GM12878 (cell line): ENCODE results near the gene ZNF420. TPM values are rescaled to one million over a fixed set of nuclear protein-coding genes. Genes with fewer than 3 reads are reported as not detected.

Experiments used
- ATAC-seq: fragments of 200-7000 bp; cut with Tn5 transposase; 3 replicates; pipeline ENCODE4 v1.9.1; 2020; ENCODE audit warnings: mild to moderate bottlenecking, moderate library complexity
- BruUV-seq: library from RNA; stranded (reverse); fragments of 400-500 nt; replicated peaks from 2 replicates; lab custom pipeline; 2021; lab: Mats Ljungman, UMichigan
- CTCF ChIA-PET: fragments of 300-600 bp; sonication (Branson Sonifier 250); formaldehyde crosslinking; extraction: SDS; loops from one replicate; lab custom pipeline; 2021; ENCODE audit warnings: inconsistent platforms; lab: Yijun Ruan, JAX
- POLR2A ChIA-PET: fragments of 350-600 bp; formaldehyde crosslinking; extraction: SDS; loops from one replicate; lab custom pipeline; 2021; ENCODE audit warnings: inconsistent platforms; lab: Charles Lee
- RAD21 ChIA-PET: fragments of 300-600 bp; sonication (Branson Sonifier 250); formaldehyde crosslinking; loops from one replicate; lab custom pipeline; 2023; ENCODE audit warnings: antibody characterized with exemption; ENCODE audit not compliant: unreplicated experiment; lab: Charles Lee
- SMC1A ChIA-PET: fragments of 300-600 bp; sonication (Branson Sonifier 250); formaldehyde crosslinking; loops from one replicate; lab custom pipeline; 2023; ENCODE audit not compliant: unreplicated experiment, uncharacterized antibody; lab: Charles Lee
- DNase-seq: peaks from one replicate; pipeline ENCODE4 v3.0.0-alpha.2; 2011; ENCODE audit warnings: low read depth, low spot score
- FAIRE-seq: peaks from 3 replicates; lab custom pipeline; 2011; peaks lifted over from hg19 to GRCh38; lab: Jason Lieb, UNC
- H2AFZ ChIP-seq: 2 replicates; pipeline ENCODE4 v1.6.0; 2011; ENCODE audit warnings: low read depth, low read length, control low read depth; ENCODE audit not compliant: control insufficient read depth
- H3K27ac ChIP-seq: 2 replicates; pipeline ENCODE4 v1.5.1; 2011; ENCODE audit warnings: control low read depth; ENCODE audit not compliant: control insufficient read depth, insufficient read depth
- H3K27me3 ChIP-seq, 2 experiments: replicated peaks in 1 of 2; 2 replicates each; pipeline versions ENCODE4 v1.6.0 to v1.6.1; 2011; ENCODE audit warnings: low read length in 1 of 2; ENCODE audit not compliant: control insufficient read depth in 2 of 2, insufficient read depth in 2 of 2
- H3K36me3 ChIP-seq, 2 experiments: 2 replicates each; pipeline ENCODE4 v1.5.1; 2011; ENCODE audit warnings: low read length in 1 of 2; ENCODE audit not compliant: control insufficient read depth in 2 of 2, insufficient read depth in 2 of 2
- H3K4me1 ChIP-seq: 2 replicates; pipeline ENCODE4 v1.6.1; 2011; ENCODE audit warnings: mild to moderate bottlenecking, low read length, moderate library complexity, mixed read lengths; ENCODE audit not compliant: control insufficient read depth, insufficient read depth
- H3K4me2 ChIP-seq: 2 replicates; pipeline ENCODE4 v1.6.0; 2011; ENCODE audit warnings: control low read depth; ENCODE audit not compliant: control insufficient read depth, insufficient read depth
- H3K4me3 ChIP-seq: fragments of 200-600 bp; sonication (generic); 2 replicates; pipeline ENCODE4 v1.5.1; 2016
- H3K79me2 ChIP-seq: 2 replicates; pipeline ENCODE4 v1.6.0; 2011; ENCODE audit warnings: low read length; ENCODE audit not compliant: control insufficient read depth, insufficient read depth
- H3K9ac ChIP-seq: 2 replicates; pipeline ENCODE4 v1.8.0; 2011; ENCODE audit warnings: low read length, control low read depth, mixed read lengths; ENCODE audit not compliant: control insufficient read depth, insufficient read depth
- H3K9me3 ChIP-seq: replicated peaks from 3 replicates; pipeline ENCODE4 v1.5.1; 2011; ENCODE audit warnings: mild to moderate bottlenecking, low read length; ENCODE audit not compliant: control insufficient read depth, insufficient read depth
- H4K20me1 ChIP-seq: 2 replicates; pipeline ENCODE4 v1.6.0; 2011; ENCODE audit not compliant: control insufficient read depth, insufficient read depth
- CBX5 ChIP-seq: sonication (generic); IDR thresholded peaks from 2 replicates; pipeline ENCODE4 v1.6.1; 2016; ENCODE audit warnings: low read depth, moderate library complexity, mild to moderate bottlenecking, inconsistent platforms
- KDM1A ChIP-seq: fragments of 200-600 bp; sonication (generic); IDR thresholded peaks from 2 replicates; pipeline ENCODE4 v1.6.1; 2016; ENCODE audit warnings: borderline replicate concordance
- MTA3 ChIP-seq: IDR thresholded peaks from 2 replicates; pipeline ENCODE4 v1.6.1; 2012; ENCODE audit warnings: low read length, inconsistent platforms, borderline replicate concordance
- NFIC ChIP-seq: IDR thresholded peaks from 2 replicates; pipeline ENCODE4 v1.6.1; 2012; ENCODE audit warnings: low read depth, mild to moderate bottlenecking, inconsistent platforms, low read length, moderate library complexity
- PAX5 ChIP-seq: IDR thresholded peaks from 2 replicates; pipeline ENCODE4 v1.6.1; 2011; ENCODE audit warnings: low read depth, low read length, borderline replicate concordance
- PAX8 ChIP-seq: fragments of 450-650 bp; IDR thresholded peaks from 2 replicates; pipeline ENCODE4 v1.6.1; 2017; ENCODE audit warnings: mild to moderate bottlenecking, moderate library complexity
- RUNX3 ChIP-seq: IDR thresholded peaks from 2 replicates; pipeline ENCODE4 v1.6.1; 2012; ENCODE audit warnings: low read length, inconsistent platforms
- SPI1 ChIP-seq: IDR thresholded peaks from 2 replicates; pipeline ENCODE4 v1.6.1; 2011; ENCODE audit warnings: low read depth, mild to moderate bottlenecking, low read length, moderate library complexity, borderline replicate concordance; ENCODE audit not compliant: insufficient read depth
- ZBTB4 ChIP-seq: fragments of 450-650 bp; formaldehyde crosslinking; IDR thresholded peaks from 2 replicates; pipeline ENCODE4 v1.4.0; 2022; ENCODE audit warnings: mild to moderate bottlenecking, moderate library complexity
- ZNF384 ChIP-seq: IDR thresholded peaks from 2 replicates; pipeline ENCODE4 v1.6.1; 2012; ENCODE audit warnings: low read depth, mild to moderate bottlenecking, low read length, improper control_type of control experiment, borderline replicate concordance
- WGBS: methylation state at CpG from one replicate; pipeline ENCODE4 v1.1.6; 2016; ENCODE audit warnings: low lambda C conversion rate; ENCODE audit not compliant: insufficient replicate concordance, insufficient coverage; ENCODE audit errors: missing lambda C conversion rate; 5-methylcytosine and 5-hydroxymethylcytosine counted together
- in situ Hi-C: fragments of 300-500 bp; cut with MboI; formaldehyde crosslinking; loops from 9 replicates; pipeline ENCODE4 v1.14.3; 2018; ENCODE audit warnings: mixed read lengths
- intact Hi-C: fragments of 100-400 bp; cut with micrococcal nuclease; formaldehyde crosslinking; loops from one replicate; pipeline ENCODE4 v1.14.2; 2022; ENCODE audit not compliant: unreplicated experiment
- polyA plus RNA-seq, 11 experiments: library from polyadenylated mRNA; depleted of rRNA in 4 of 11; unstranded in 6 of 11; stranded (reverse) in 5 of 11; fragments of >200 nt; fragmentation: Nextera tagmentation in 4 of 11; fragmentation: Illumina TruSeq in 1 of 11; extraction: Ambion mirVana in 4 of 11; extraction: Trizol in 1 of 11; gene quantifications; 1 replicate in 1 of 11; 2 replicates in 10 of 11; pipeline versions ENCODE4 v1.2.1 to v1.2.3, GENCODE V29; 2011 to 2016; ENCODE audit warnings: inconsistent platforms in 2 of 11, missing spikeins in 2 of 11, low read depth in 1 of 11
- total RNA-seq, 4 experiments: library from RNA; depleted of rRNA in 3 of 4; stranded (reverse); fragments of >200 nt in 3 of 4; fragmentation: Illumina TruSeq in 1 of 4; extraction: Trizol in 1 of 4; gene quantifications; 2 replicates each; pipeline versions ENCODE4 v1.2.1 to v1.2.3, GENCODE V29; 2013 to 2021

Gene ZNF420
- total and polyA plus RNA-seq, 10 of the 15 experiments (the other 5 are each of a cell fraction or from before 2014, with no cell fraction given), result 4.5 to 11.4 (median 7.1) TPM

GRCh38 chr19:37079238-37079637 is 1.0 kb downstream of the ZNF420 start:
- TF ChIP-seq MTA3 (no peak), ZBTB4 (CRISPR knock-in tag) (no peak), SPI1 (no peak), ZNF384 (no peak), CBX5 (no peak), RUNX3 (no peak), PAX8 (no peak), KDM1A (no peak), NFIC (no peak), PAX5 (no peak)
- FAIRE-seq (no peak), ATAC-seq (no peak), DNase-seq (no peak)
- Histone ChIP-seq H3K4me3 (peak overlapping the region; percentile 88), H3K4me1 (peaks cover 6% of the 10 kb centered on the region), H3K9ac (peak overlapping the region; percentile 96), H4K20me1 (no peaks in the 10 kb centered on the region), H3K4me2 (peak overlapping the region; percentile 96), H3K79me2 (peaks cover 12% of the 10 kb centered on the region), H3K27me3 (no peaks in the 10 kb centered on the region), H3K36me3 (no peaks in the 10 kb centered on the region), H3K27ac (no peak overlapping the region), H2AFZ (no peak overlapping the region), H3K9me3 (peaks cover 3% of the 10 kb centered on the region)
- ChIA-PET SMC1A (no interaction called here), CTCF (no interaction called here), RAD21 (no interaction called here), POLR2A (interaction anchor here (2.0 kb wide), 1 partner anchor 229 kb away, joined by 5 read pairs; the partner anchor contains the start of gene ZNF345)
- WGBS, result 96% methylated on average over 4 of the region's 4 CpGs
- in situ Hi-C loops, result no loop called here
- TSS peak; percentile 76 for BruUV-seq
- intact Hi-C loops, result loop anchor here (5.0 kb wide), 2 partner anchors 93 to 138 kb away; partner anchors contain the start of genes ZNF383 and ZNF585A
